Cardiac muscle cell (in vitro differentiated cells and primary cell): ENCODE measurements around the gene CARS1. TPM values are rescaled to one million over a fixed set of nuclear protein-coding genes. Genes with fewer than 3 reads are reported as not detected.

Experiments
- DNase-seq, 2 donors: peaks; one replicate each; pipeline versions ENCODE4 v3.0.0 to v3.0.0-alpha.2; 2010 to 2017; ENCODE audit warnings: low read depth in 1 of 2, low spot score in 1 of 2
- H3K27ac ChIP-seq: fragments of 200-600 bp; sonication (generic); 2 replicates; pipeline ENCODE4 v1.5.1; 2016
- H3K27me3 ChIP-seq: fragments of 200-600 bp; sonication (generic); 2 replicates; pipeline ENCODE4 v1.6.0; 2016; ENCODE audit warnings: control low read depth
- H3K36me3 ChIP-seq: fragments of 200-600 bp; sonication (generic); 2 replicates; pipeline ENCODE4 v1.5.1; 2016; ENCODE audit warnings: control low read depth
- H3K4me1 ChIP-seq: fragments of 200-600 bp; sonication (generic); 2 replicates; pipeline ENCODE4 v1.8.1; 2017; ENCODE audit warnings: low read depth, mild to moderate bottlenecking, mixed run types
- H3K4me3 ChIP-seq: fragments of 200-600 bp; sonication (generic); 2 replicates; pipeline ENCODE4 v1.5.1; 2016; ENCODE audit warnings: mild to moderate bottlenecking
- H3K9me3 ChIP-seq: fragments of 200-600 bp; sonication (generic); 2 replicates; pipeline ENCODE4 v1.5.1; 2017; ENCODE audit warnings: low read depth, mild to moderate bottlenecking, control low read depth
- polyA plus RNA-seq: library from polyadenylated mRNA; unstranded; fragments of >200 nt; fragmentation: Nextera tagmentation; extraction: Ambion mirVana; gene quantifications from 2 replicates; pipeline ENCODE4 v1.2.1, GENCODE V29; 2016
- total RNA-seq: library from RNA; depleted of rRNA; stranded (reverse); fragments of >200 nt; gene quantifications from 2 replicates; pipeline ENCODE4 v1.2.3, GENCODE V29; 2016
- TF ChIP-seq, protein P1 (sequence below): IDR thresholded peaks from 2 replicates; pipeline ENCODE4 v1.5.1; 2012; ENCODE audit warnings: low read depth, mild to moderate bottlenecking, low read length

Gene CARS1
- total and polyA plus RNA-seq, 2 experiments from 2014 or later, result 18.5 to 24.2 TPM

DNA sequence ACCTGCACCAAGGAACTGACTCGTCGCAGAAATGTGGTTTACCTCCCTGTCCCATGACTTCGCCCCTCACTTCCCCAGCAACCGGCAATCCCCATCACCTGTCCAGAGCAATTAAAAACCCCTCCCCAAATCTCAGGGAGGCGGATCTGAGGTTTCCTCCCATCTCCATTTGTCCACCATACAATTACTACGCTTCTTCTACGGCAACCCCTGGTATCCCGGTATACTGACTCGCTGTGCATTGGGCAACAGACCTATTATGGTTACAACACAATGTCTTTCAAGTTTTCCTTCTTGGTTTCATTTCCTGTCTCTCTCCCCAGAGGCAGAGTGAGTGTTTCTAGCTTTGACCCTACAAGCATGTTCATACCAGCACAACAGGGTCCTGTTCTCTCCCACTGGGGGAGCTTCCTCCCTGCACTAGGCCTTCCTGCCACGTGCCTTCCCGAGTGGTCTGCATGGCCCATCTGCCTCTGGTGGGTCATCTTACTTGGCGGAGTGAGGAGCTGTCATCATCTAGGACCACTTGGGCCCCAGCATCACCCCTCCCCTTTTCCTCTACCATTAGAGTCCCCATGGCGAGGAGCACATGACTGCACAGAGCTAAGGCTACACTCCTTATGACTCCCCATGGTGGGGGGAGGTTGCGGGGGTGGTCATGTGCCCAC lies 34.8 kb downstream of the CARS1 start:
- peak in 1 of 2 donors; percentile 88 for DNase-seq
- Histone ChIP-seq H3K4me3 (no peak overlapping the region), H3K36me3 (peaks cover 27% of the 10 kb centered on the region), H3K9me3 (no peaks in the 10 kb centered on the region), H3K27me3 (no peaks in the 10 kb centered on the region), H3K4me1 (no peaks in the 10 kb centered on the region), H3K27ac (no peak overlapping the region)
- TF ChIP-seq, protein P1, sequence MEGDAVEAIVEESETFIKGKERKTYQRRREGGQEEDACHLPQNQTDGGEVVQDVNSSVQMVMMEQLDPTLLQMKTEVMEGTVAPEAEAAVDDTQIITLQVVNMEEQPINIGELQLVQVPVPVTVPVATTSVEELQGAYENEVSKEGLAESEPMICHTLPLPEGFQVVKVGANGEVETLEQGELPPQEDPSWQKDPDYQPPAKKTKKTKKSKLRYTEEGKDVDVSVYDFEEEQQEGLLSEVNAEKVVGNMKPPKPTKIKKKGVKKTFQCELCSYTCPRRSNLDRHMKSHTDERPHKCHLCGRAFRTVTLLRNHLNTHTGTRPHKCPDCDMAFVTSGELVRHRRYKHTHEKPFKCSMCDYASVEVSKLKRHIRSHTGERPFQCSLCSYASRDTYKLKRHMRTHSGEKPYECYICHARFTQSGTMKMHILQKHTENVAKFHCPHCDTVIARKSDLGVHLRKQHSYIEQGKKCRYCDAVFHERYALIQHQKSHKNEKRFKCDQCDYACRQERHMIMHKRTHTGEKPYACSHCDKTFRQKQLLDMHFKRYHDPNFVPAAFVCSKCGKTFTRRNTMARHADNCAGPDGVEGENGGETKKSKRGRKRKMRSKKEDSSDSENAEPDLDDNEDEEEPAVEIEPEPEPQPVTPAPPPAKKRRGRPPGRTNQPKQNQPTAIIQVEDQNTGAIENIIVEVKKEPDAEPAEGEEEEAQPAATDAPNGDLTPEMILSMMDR, result no peak

DNA sequence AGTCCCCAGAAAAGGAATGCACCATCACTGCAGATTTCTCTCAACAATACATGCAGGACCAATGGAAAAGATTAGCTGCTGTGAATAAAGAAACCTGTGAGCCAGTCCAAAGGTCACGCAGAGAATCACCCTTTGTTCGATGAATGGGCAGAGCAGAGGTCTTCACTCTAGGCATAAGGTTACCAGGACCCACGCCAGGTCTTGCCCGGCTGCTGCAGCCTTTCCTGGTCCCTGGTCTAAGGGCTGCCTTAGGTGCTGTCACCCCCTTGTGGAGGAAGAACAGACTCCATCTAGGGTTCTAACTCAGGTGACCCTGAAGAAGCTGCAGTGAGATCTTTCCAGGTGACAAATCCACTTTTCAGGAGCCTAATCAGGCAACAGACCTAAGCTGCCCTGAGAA lies 36.1 kb downstream of the CARS1 start:
- Histone ChIP-seq H3K9me3 (no peaks in the 10 kb centered on the region), H3K27ac (no peak overlapping the region), H3K36me3 (peaks cover 32% of the 10 kb centered on the region), H3K4me3 (no peak overlapping the region), H3K4me1 (no peaks in the 10 kb centered on the region), H3K27me3 (no peaks in the 10 kb centered on the region)
- peak; percentile 32 to 64 for DNase-seq
- TF ChIP-seq, protein P1, result peak; percentile 45

DNA sequence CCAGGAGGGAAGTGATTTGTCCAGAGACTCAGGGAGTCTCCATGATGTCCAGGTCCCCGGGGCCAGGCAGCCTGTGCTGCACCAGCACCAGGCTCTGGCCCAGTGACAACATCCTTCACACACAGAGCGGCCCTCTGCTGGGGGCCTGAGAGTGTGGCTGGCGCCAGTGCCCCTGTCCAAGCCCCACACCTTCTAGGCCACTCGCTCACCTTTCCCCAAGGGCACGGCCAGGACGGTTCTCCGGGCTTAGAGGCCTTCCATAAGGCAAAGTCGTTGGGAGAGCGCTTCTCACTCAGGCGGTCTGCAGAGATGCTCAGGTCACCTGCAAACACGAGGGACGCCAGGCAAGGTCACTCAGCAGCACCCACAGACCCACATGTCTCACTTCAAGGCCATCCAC lies 37.2 kb downstream of the CARS1 start:
- H3K4me1 ChIP-seq, result no peaks in the 10 kb centered on the region
- H3K9me3 ChIP-seq, result no peaks in the 10 kb centered on the region
- no peak for DNase-seq
- H3K27me3 ChIP-seq, result no peaks in the 10 kb centered on the region
- no peak overlapping the region for H3K4me3 ChIP-seq
- no peak overlapping the region for H3K27ac ChIP-seq
- H3K36me3 ChIP-seq, result peaks cover 29% of the 10 kb centered on the region
- TF ChIP-seq, protein P1, result no peak

DNA sequence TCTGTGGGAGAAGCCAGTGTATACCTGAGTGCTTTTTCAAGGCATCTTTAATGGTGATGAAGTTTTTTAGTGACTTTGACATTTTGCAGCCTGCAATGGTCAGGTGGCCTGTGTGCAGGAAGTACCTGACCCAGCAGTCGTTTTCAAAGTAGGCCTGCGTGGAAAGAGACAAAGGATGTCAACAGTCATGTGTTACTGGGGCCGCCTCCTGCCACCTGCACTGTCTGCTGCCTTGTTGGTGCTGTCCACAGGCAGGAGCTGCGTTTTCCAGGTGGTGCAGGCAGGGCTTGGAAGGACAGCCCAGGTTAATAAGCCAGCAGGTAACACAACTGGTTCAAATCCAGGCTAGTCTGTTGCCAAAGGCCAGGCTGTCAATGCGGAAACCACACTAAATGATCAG lies 38.6 kb downstream of the CARS1 start:
- Histone ChIP-seq H3K27me3 (no peaks in the 10 kb centered on the region), H3K9me3 (no peaks in the 10 kb centered on the region), H3K4me1 (no peaks in the 10 kb centered on the region), H3K4me3 (no peak overlapping the region), H3K27ac (no peak overlapping the region), H3K36me3 (peaks cover 35% of the 10 kb centered on the region)
- no peak for DNase-seq
- TF ChIP-seq, protein P1, result no peak

DNA sequence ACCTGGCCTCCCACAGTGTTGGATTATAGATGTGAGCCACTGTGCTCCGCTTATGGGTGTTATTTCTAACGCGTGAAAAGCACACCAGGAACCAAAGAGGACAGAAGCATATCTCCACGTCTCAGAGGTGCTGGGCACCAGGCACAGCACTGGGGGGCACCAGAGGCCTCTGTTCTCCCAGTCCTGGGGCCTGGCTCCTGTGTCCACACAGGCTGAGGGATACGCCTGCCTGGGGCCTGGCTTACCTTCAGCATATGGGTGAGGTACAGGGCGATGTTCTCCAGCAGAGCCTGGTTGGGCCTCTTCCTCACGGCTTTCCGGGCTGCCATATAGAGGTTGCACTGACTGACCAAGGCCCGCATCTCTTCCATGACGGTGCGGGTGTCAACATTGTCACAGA lies 40.4 kb downstream of the CARS1 start:
- peaks cover 38% of the 10 kb centered on the region for H3K36me3 ChIP-seq
- DNase-seq, result no peak
- no peaks in the 10 kb centered on the region for H3K4me1 ChIP-seq
- no peak overlapping the region for H3K4me3 ChIP-seq
- H3K9me3 ChIP-seq, result no peaks in the 10 kb centered on the region
- TF ChIP-seq, protein P1, result no peak
- no peaks in the 10 kb centered on the region for H3K27me3 ChIP-seq
- H3K27ac ChIP-seq, result no peak overlapping the region
